Smooth muscle cell (in vitro differentiated cells): ENCODE data around the gene NLRP6. TPM values are rescaled to one million over a fixed set of nuclear protein-coding genes. Genes with fewer than 3 reads are reported as not detected.

Experiments used
- DNase-seq: peaks from one replicate; lab custom pipeline; 2025; ENCODE audit not compliant: unreplicated experiment; lab: John Stamatoyannopoulos, UW
- H2AFZ ChIP-seq: fragments of 200-600 bp; sonication (generic); 2 replicates; pipeline ENCODE4 v1.6.0; 2016; ENCODE audit warnings: antibody characterized with exemption, low read depth, mild to moderate bottlenecking
- H3F3A ChIP-seq: fragments of 200-600 bp; sonication (generic); 2 replicates; pipeline ENCODE4 v1.6.0; 2017; ENCODE audit warnings: antibody characterized with exemption, low read depth
- H3K27ac ChIP-seq: fragments of 200-600 bp; sonication (generic); 2 replicates; pipeline ENCODE4 v1.5.1; 2016; ENCODE audit warnings: low read depth, mild to moderate bottlenecking
- H3K27me3 ChIP-seq: fragments of 200-600 bp; sonication (generic); 2 replicates; pipeline ENCODE4 v1.6.1; 2016; ENCODE audit warnings: low read depth, mild to moderate bottlenecking
- H3K36me3 ChIP-seq: fragments of 200-600 bp; sonication (generic); 2 replicates; pipeline ENCODE4 v1.5.1; 2016; ENCODE audit warnings: low read depth
- H3K4me1 ChIP-seq: fragments of 200-600 bp; sonication (generic); 2 replicates; pipeline ENCODE4 v1.5.1; 2016; ENCODE audit warnings: low read depth
- H3K4me2 ChIP-seq: fragments of 200-600 bp; sonication (generic); 2 replicates; pipeline ENCODE4 v1.6.0; 2016; ENCODE audit warnings: mild to moderate bottlenecking
- H3K4me3 ChIP-seq: fragments of 200-600 bp; sonication (generic); 2 replicates; pipeline ENCODE4 v1.5.1; 2016; ENCODE audit warnings: mild to moderate bottlenecking
- H3K79me2 ChIP-seq: fragments of 200-600 bp; sonication (generic); 2 replicates; pipeline ENCODE4 v1.6.0; 2016; ENCODE audit warnings: low read depth, mild to moderate bottlenecking
- H3K9ac ChIP-seq: fragments of 200-600 bp; sonication (generic); 2 replicates; pipeline ENCODE4 v1.6.0; 2016; ENCODE audit warnings: low read depth
- H3K9me3 ChIP-seq: fragments of 200-600 bp; sonication (generic); replicated peaks from 2 replicates; pipeline ENCODE4 v1.5.1; 2016; ENCODE audit warnings: low read depth
- H4K20me1 ChIP-seq: fragments of 200-600 bp; sonication (generic); 2 replicates; pipeline ENCODE4 v1.6.0; 2016; ENCODE audit warnings: low read depth
- WGBS: methylation state at CpG from one replicate; pipeline ENCODE4 v1.1.7; 2016; ENCODE audit warnings: low lambda C conversion rate; 5-methylcytosine and 5-hydroxymethylcytosine counted together
- polyA plus RNA-seq: library from polyadenylated mRNA; unstranded; fragments of >200 nt; fragmentation: Nextera tagmentation; extraction: Ambion mirVana; gene quantifications from 2 replicates; pipeline ENCODE4 v1.2.1, GENCODE V29; 2016
- total RNA-seq: library from RNA; depleted of rRNA; stranded (reverse); fragments of >200 nt; gene quantifications from 2 replicates; pipeline ENCODE4 v1.2.3, GENCODE V29; 2014
- TF ChIP-seq, protein P1 (sequence below): fragments of 200-600 bp; sonication (generic); IDR thresholded peaks from 2 replicates; pipeline ENCODE4 v1.5.1; 2017; ENCODE audit warnings: borderline replicate concordance, mild to moderate bottlenecking, antibody characterized with exemption; ENCODE audit not compliant: insufficient read depth, poor library complexity, severe bottlenecking

NLRP6 gene
- total and polyA plus RNA-seq, 2 experiments from 2014 or later, result not detected

- Histone ChIP-seq H3K4me1 (peaks cover 6% of the 10 kb centered on the region), H2AFZ (no peak overlapping the region), H3K27ac (no peak overlapping the region), H3K79me2 (no peaks in the 10 kb centered on the region), H3F3A (no peaks in the 10 kb centered on the region), H3K4me2 (no peak overlapping the region), H3K36me3 (no peaks in the 10 kb centered on the region), H3K4me3 (no peak overlapping the region), H3K9ac (no peak overlapping the region), H3K9me3 (no peaks in the 10 kb centered on the region), H3K27me3 (no peaks in the 10 kb centered on the region), H4K20me1 (no peaks in the 10 kb centered on the region)
- 97% methylated on average over 27 of the region's 27 CpGs for WGBS
- no peak for DNase-seq
- TF ChIP-seq, protein P1, sequence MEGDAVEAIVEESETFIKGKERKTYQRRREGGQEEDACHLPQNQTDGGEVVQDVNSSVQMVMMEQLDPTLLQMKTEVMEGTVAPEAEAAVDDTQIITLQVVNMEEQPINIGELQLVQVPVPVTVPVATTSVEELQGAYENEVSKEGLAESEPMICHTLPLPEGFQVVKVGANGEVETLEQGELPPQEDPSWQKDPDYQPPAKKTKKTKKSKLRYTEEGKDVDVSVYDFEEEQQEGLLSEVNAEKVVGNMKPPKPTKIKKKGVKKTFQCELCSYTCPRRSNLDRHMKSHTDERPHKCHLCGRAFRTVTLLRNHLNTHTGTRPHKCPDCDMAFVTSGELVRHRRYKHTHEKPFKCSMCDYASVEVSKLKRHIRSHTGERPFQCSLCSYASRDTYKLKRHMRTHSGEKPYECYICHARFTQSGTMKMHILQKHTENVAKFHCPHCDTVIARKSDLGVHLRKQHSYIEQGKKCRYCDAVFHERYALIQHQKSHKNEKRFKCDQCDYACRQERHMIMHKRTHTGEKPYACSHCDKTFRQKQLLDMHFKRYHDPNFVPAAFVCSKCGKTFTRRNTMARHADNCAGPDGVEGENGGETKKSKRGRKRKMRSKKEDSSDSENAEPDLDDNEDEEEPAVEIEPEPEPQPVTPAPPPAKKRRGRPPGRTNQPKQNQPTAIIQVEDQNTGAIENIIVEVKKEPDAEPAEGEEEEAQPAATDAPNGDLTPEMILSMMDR, result no peak
Observed at GRCh38 chr11:293852-294661, 15.8 kb downstream of the NLRP6 start.

GRCh38 chr11:294780-295179, 16.6 kb downstream of the NLRP6 start:
- H3K36me3 ChIP-seq, result no peaks in the 10 kb centered on the region
- H3K9ac ChIP-seq, result no peak overlapping the region
- no peaks in the 10 kb centered on the region for H3F3A ChIP-seq
- H3K27me3 ChIP-seq, result no peaks in the 10 kb centered on the region
- H4K20me1 ChIP-seq, result no peaks in the 10 kb centered on the region
- 93% methylated on average over 14 of the region's 16 CpGs for WGBS
- no peak overlapping the region for H2AFZ ChIP-seq
- no peak for DNase-seq
- no peak overlapping the region for H3K4me3 ChIP-seq
- no peak overlapping the region for H3K4me2 ChIP-seq
- H3K79me2 ChIP-seq, result no peaks in the 10 kb centered on the region
- H3K9me3 ChIP-seq, result no peaks in the 10 kb centered on the region
- H3K4me1 ChIP-seq, result peaks cover under 1% of the 10 kb centered on the region
- TF ChIP-seq, protein P1, result no peak
- H3K27ac ChIP-seq, result no peak overlapping the region

GRCh38 chr11:295351-296170, 17.4 kb downstream of the NLRP6 start:
- Histone ChIP-seq H3K4me3 (no peak overlapping the region), H3K4me2 (no peak overlapping the region), H3F3A (no peaks in the 10 kb centered on the region), H3K9ac (no peak overlapping the region), H4K20me1 (no peaks in the 10 kb centered on the region), H2AFZ (no peak overlapping the region), H3K79me2 (no peaks in the 10 kb centered on the region), H3K9me3 (no peaks in the 10 kb centered on the region), H3K36me3 (no peaks in the 10 kb centered on the region), H3K4me1 (no peaks in the 10 kb centered on the region), H3K27ac (no peak overlapping the region), H3K27me3 (no peaks in the 10 kb centered on the region)
- TF ChIP-seq, protein P1, result no peak
- DNase-seq, result no peak
- WGBS, result 83% methylated on average over 26 of the region's 26 CpGs
